Measurements from ENCODE around the gene TMEM62. TPM values are rescaled to one million over a fixed set of nuclear protein-coding genes. Genes with fewer than 3 reads are reported as not detected.
"Not testable (repeated sequence)": the region's sequence is repeated elsewhere in the genome, so short reads cannot be mapped to it uniquely, and the experiment has no call there.

Gene TMEM62
- total and polyA plus RNA-seq, 2 donors from 2014 or later = 14.7 to 31.2 TPM

GRCh38 chr15:43153269-43153668 lies 19.9 kb downstream of the TMEM62 start:
- Histone ChIP-seq H3K36me3 (ENCODE audit: control insufficient read depth in 2 of 3, insufficient read depth in 3 of 3, low read length in 3 of 3) (peaks cover 2 to 36% (median 12%) of the 10 kb centered on the region in 3 donors), H3K27ac (ENCODE audit: low read depth in 2 of 2, low read length in 2 of 2) (no peak overlapping the region), H3K4me1 (ENCODE audit: control insufficient read depth in 2 of 3, insufficient read depth in 2 of 3, low read depth in 1 of 3, low read length in 3 of 3) (no peaks in the 10 kb centered on the region), H3K4me3 (ENCODE audit: low read length in 3 of 3) (no peak overlapping the region), H3K9me3 (ENCODE audit: control insufficient read depth in 2 of 3, insufficient read depth in 1 of 3, low read length in 3 of 3) (no peaks in the 10 kb centered on the region), H3K27me3 (ENCODE audit: control insufficient read depth, insufficient read depth, low read length) (no peaks in the 10 kb centered on the region), H3K9ac (ENCODE audit: low read length in 3 of 3) (no peak overlapping the region)
- FAIRE-seq (no peak), DNase-seq (no peak)
- intact Hi-C loops (cut with DNase I) = no loop called here
- TF ChIP-seq CTCF (IDR thresholded peaks at IDR 0.05; ENCODE audit: borderline replicate concordance, extremely low read depth, insufficient read depth) = no peak

DNA sequence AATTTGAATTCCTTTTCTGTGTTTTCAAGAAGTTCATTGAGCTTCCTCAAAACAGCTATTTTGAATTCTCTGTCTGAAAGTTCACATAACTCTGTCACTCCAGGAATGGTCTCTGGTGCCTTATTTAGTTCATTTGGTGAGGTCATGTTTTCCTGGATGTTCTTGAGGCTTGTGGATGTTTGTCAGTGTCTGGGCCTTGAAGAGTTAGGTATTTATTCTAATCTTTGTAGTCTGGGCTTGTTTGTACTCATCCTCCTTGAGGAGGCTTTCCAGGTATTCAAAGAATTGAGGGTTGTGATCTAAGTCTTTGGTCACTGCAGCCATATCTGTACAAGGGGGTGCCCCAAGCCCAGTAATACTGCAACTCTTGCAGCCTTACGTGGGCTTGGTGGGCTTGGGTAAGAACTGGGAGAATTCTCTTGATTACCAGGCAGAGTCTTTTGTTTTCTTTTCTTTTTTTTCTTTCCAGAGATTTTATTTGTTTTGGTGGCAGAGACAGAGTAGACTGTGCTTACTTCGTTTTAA lies 32.5 kb downstream of the TMEM62 start:
- Histone ChIP-seq H3K27me3 (ENCODE audit: control insufficient read depth, insufficient read depth, low read length) (no peaks in the 10 kb centered on the region), H3K9me3 (ENCODE audit: control insufficient read depth in 2 of 3, insufficient read depth in 1 of 3, low read length in 3 of 3) (no peaks in the 10 kb centered on the region), H3K4me3 (ENCODE audit: low read length in 3 of 3) (no peak overlapping the region), H3K9ac (ENCODE audit: low read length in 3 of 3) (no peak overlapping the region), H3K4me1 (ENCODE audit: control insufficient read depth in 2 of 3, insufficient read depth in 2 of 3, low read depth in 1 of 3, low read length in 3 of 3) (peaks cover 0 to 3% (median 0%) of the 10 kb centered on the region in 3 donors), H3K27ac (ENCODE audit: low read depth in 2 of 2, low read length in 2 of 2) (no peak overlapping the region), H3K36me3 (ENCODE audit: control insufficient read depth in 2 of 3, insufficient read depth in 3 of 3, low read length in 3 of 3) (no peaks in the 10 kb centered on the region)
- DNase-seq (no peak), FAIRE-seq (no peak)
- TF ChIP-seq CTCF (IDR thresholded peaks at IDR 0.05; ENCODE audit: borderline replicate concordance, extremely low read depth, insufficient read depth) = no peak
- intact Hi-C loops (cut with DNase I) = no loop called here

- H3K9me3 ChIP-seq (ENCODE audit: control insufficient read depth in 2 of 3, insufficient read depth in 1 of 3, low read length in 3 of 3); H3K27me3 ChIP-seq (ENCODE audit: control insufficient read depth, insufficient read depth, low read length); H3K9ac ChIP-seq (ENCODE audit: low read length in 3 of 3); H3K36me3 ChIP-seq (ENCODE audit: control insufficient read depth in 2 of 3, insufficient read depth in 3 of 3, low read length in 3 of 3); H3K4me3 ChIP-seq (ENCODE audit: low read length in 3 of 3); H3K27ac ChIP-seq (ENCODE audit: low read depth in 2 of 2, low read length in 2 of 2); FAIRE-seq; intact Hi-C loops (cut with DNase I); H3K4me1 ChIP-seq (ENCODE audit: control insufficient read depth in 2 of 3, insufficient read depth in 2 of 3, low read depth in 1 of 3, low read length in 3 of 3); DNase-seq: not testable (repeated sequence)
These were observed 33.9 kb downstream of the TMEM62 start for GRCh38 chr15:43167261-43167660.

DNA sequence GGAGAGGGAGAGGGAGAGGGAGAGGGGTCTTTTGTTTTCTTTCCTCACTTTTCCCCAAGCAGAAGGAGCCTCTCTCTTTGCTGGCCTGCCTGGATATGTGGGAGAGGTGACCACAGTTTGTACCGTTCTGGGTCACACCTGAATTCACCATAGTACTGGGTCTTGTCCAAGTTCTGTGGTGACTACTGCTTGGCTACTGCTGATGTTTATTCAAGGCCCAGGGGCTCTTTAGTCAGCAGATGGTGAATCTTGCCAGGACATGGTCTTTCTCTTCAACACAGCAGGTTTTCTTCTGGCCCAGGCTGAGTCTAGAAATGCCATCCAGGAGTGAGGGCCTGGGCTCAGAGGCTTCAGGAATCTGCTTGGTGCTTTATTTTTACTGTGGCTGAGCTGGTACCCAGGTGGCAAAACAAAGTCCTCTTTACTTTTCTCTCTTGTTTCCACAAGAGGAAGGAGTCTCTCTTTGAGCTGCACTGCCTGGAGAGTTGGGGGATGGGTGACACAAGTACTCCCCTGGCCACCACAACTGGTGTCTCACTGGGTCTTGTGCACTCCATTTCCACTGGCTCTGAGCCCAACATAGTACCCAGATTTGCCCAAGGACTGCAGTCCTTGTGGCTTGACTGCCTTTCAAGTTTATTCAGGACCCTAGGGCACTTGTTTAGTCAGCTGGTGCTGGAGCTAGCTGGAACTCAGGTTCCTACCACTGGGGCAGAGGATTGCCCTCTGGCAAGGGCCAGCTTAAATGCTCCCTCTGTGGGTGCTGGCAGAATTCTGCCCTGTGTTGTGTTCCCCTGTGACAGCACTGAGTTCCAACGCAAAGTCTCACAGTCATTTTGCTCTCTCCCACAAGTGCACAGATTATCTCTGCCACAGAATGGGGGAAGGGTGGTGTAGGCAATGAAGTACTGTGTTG lies 35.1 kb downstream of the TMEM62 start:
- Histone ChIP-seq H3K4me3 (ENCODE audit: low read length in 3 of 3) (no peak overlapping the region), H3K27ac (ENCODE audit: low read depth in 2 of 2, low read length in 2 of 2) (no peak overlapping the region), H3K9ac (ENCODE audit: low read length in 3 of 3) (no peak overlapping the region), H3K4me1 (ENCODE audit: control insufficient read depth in 2 of 3, insufficient read depth in 2 of 3, low read depth in 1 of 3, low read length in 3 of 3) (peaks cover 0 to 3% (median 0%) of the 10 kb centered on the region in 3 donors), H3K9me3 (ENCODE audit: control insufficient read depth in 2 of 3, insufficient read depth in 1 of 3, low read length in 3 of 3) (no peaks in the 10 kb centered on the region), H3K27me3 (ENCODE audit: control insufficient read depth, insufficient read depth, low read length) (no peaks in the 10 kb centered on the region), H3K36me3 (ENCODE audit: control insufficient read depth in 2 of 3, insufficient read depth in 3 of 3, low read length in 3 of 3) (no peaks in the 10 kb centered on the region)
- intact Hi-C loops (cut with DNase I) = no loop called here
- no peak for FAIRE-seq
- no peak for TF ChIP-seq CTCF (IDR thresholded peaks at IDR 0.05; ENCODE audit: borderline replicate concordance, extremely low read depth, insufficient read depth)
- DNase-seq = no peak

Measured in kidney (tissue), 14 donors.